Stimulated activated CD4-positive, alpha-beta T cell treated with anti-CD3 and anti-CD28 coated beads, Interleukin-12 subunit alpha, Interleukin-12 subunit beta, amount 100 ng/mL, for 24 hours (primary cell): Measurements from ENCODE around the gene FGR.
"Not testable (repeated sequence)": the region's sequence is repeated elsewhere in the genome, so short reads cannot be mapped to it uniquely, and the experiment has no call there.

Source experiments
- DNase-seq, 2 experiments: peaks; one replicate each; pipeline ENCODE4 v3.0.0-alpha.2; 2020; ENCODE audit warnings: low read depth in 2 of 2

The FGR gene

DNA sequence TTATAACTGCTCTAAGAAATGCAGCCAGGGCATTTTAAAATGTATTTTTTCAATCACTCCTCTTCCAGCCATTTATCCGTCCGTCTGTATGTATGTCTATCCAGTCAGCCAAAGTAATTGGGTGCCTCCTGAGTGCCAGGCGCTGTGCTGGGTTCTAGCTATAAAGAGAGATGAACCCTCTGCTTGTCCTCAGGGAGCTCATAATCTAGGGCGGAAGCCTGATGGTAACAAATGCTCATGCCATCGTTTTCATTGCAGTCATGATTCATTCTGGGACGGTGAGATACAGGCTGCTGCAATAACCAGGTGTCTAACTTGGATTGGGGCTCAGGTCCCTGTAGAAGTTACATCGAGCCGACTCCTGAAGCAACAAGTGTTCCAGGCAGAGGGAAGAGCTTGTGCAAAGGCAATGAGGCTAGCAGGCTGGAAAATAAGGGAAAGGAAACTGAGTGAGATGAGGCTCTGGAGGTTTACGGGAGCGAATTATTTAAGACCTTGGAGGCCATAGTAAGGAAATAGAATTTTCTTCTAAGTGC, 25.4 kb upstream of the FGR start:
- no peak for DNase-seq

DNA sequence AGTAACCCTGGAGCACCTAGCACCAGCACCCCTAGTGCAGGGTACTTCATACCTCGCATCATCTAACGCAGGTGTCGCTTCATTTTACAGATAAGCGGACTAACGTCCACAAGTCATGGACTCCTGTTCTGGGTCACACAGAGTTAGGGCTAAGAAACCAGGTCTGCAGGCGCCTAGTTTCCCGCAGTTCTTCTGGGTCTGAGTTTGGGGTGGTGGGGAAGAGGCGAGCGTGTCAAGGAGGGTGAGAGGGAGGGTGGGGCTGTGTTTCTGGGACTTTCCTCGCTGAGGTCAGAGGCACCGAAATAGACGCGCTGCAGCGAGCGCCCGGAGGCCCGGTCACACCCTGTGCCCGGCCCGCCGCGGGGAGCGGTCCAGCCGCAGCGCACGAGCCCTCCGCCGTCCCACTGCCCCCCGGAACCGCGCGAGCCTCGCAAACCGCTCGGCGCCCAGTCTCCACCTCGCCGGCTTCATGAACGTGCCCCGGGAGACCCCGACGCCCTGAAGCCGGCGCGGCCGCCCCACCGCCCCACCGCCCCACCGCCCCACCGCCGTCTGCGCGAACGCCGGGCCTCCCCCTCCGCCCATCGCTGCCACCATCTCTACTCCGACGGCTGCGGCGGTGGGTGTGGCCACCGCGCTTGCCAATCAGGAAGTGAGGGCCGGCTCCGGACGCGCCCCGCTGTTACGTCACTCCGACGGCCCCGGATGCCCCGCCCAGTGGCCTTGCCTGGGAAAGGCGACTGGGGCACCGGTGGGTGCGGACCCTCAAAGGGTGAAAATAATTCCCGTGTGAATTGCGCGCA, 24.7 kb upstream of the FGR start:
- DNase-seq: peak; percentile 70 to 87

GRCh38 chr1:27658951-27659496, 24.0 kb upstream of the FGR start:
- DNase-seq: no peak

- DNase-seq: no peak
These were observed 21.3 kb upstream of the FGR start for GRCh38 chr1:27656157-27656893.

DNA sequence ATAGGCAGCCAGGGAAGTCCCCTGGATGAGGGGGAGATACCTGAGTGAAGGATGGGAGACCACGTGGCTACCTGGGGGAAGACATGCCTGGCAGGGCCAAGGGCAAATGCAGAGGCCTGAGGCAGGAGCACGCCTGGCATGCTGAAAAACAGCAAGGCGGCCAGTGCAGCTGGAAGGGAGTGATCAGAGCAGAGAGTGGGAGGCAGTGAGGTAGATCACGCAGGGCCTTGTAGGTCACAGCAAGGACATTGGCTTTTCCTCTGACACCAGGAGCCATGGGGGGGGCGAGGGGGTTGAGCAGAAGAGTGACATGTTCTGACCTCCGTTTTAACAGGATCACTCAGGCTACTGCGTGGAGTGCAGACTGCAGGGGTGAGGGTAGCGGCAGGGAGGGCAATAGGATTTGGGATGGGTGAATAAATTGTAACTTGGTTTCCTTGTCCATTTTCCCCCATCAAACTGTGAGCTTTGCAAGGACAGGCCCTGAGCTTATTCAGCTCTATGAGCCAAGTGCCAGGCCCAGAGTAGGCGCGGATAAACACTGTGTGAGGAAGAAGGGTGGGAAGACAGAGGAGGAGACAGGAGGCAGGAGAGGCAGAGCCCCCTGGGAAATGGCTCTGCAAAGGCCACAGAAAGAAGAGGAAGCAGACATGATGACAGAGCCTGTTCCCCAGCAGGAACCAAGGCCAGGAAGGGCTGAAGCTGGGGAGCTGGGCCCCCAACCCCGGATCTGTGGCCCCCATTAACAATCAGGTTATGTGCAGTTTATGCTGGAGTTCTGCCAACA, 20.4 kb upstream of the FGR start:
- DNase-seq: no peak

GRCh38 chr1:27652111-27652864, 17.3 kb upstream of the FGR start:
- DNase-seq: no peak

- no peak for DNase-seq
These were observed 15.7 kb upstream of the FGR start for GRCh38 chr1:27650539-27651175.

GRCh38 chr1:27650171-27650538, 15.2 kb upstream of the FGR start:
- DNase-seq: no peak

DNA sequence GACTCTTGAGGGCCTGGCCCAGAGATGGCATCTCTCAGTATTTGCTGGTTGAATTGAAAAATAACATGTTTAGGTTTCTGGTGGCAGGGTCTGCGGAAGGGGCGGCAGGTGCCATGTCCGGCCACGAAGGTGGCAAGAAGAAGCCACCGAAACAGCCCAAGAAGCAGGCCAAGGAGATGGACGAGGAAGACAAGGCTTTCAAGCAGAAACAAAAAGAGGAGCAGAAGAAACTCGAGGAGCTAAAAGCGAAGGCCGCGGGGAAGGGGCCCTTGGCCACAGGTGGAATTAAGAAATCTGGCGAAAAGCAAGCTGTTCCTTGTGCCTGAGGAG, 14.3 kb upstream of the FGR start:
- no peak for DNase-seq

GRCh38 chr1:27648602-27649305, 13.8 kb upstream of the FGR start:
- no peak for DNase-seq

GRCh38 chr1:27647328-27647727, 12.3 kb upstream of the FGR start:
- DNase-seq: no peak

GRCh38 chr1:27646676-27647075, 11.7 kb upstream of the FGR start:
- DNase-seq: no peak

- DNase-seq: no peak
These were observed 10.1 kb upstream of the FGR start for GRCh38 chr1:27645071-27645415.

DNA sequence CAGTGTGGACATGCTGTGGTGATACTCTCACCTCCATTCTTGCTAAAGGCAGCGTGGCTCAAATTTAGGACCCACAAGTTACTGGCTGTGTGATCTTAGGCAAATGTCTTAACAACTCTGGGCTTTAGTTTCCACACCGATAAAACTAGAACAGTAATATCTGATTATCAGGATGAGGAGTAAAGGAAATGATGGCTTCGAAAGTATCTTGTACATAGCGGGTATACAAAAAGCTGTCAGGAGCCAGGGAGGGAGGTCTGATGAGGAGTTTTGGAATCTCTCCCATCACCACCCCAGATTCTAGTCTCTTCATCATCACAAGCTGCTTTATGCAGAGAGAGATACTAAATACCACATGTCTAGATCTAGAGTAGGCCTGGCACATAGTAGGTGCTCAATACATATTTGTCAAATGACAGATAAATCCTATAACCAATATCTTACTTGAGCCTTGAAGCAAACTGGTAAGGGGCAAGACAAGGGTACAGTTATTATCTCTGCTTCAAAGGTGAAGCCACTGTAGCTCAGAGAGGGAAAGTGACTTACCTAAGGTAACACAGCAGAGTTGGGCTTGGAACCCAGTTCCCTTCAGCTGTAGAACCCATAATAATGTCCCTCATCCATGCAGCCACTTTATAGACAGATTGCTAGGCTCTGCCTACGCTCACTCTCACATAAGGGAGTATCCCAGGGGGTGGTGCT, 9.5 kb upstream of the FGR start:
- DNase-seq: no peak

- DNase-seq: peak; percentile 48 to 60
These were observed 8.8 kb upstream of the FGR start for GRCh38 chr1:27643600-27644368.

DNA sequence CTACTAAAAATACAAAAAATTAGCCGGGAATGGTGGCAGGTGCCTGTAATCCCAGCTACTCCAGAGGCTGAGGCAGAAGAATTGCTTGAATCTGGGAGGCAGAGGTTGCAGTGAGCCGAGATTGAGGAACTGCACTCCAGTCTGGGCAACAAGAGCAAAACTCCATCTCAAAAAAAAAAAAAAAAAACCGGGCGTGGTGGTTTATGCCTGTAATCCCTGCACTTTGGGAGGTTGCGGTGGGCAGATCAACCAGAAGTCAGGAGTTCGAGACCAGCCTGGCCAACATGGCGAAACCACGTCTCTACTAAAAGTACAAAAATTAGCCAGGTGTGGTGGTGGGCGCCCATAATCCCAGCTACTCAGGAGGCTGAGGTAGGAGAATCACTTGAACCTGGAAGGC, 5.5 kb upstream of the FGR start:
- not testable (repeated sequence) for DNase-seq

DNA sequence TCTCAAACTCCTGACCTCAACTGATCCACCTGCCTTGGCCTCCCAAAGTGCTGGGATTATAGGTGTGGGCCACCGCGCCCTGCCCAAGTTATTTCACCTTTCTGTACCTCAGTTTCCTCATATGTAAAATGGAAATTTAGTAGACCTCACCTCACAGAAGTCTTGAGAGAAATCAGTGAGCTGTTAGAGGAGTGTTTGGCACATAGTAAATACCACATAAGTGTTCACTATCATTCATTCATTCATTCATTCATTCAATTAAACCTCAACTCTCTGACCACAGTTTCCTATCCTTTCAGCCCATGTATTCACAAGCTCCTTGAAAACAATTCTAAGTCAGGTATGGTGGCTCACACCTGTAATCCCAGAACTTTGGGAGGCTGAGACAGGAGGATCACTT, 3.8 kb upstream of the FGR start:
- DNase-seq: no peak

GRCh38 chr1:27638047-27638734, 3.2 kb upstream of the FGR start:
- no peak for DNase-seq
